ENCODE measurements around the gene TNFRSF25. TPM values are rescaled to one million over a fixed set of nuclear protein-coding genes. Genes with fewer than 3 reads are reported as not detected.

Gene TNFRSF25
- total and polyA plus RNA-seq, 10 of the 15 experiments (the other 5 are each of a cell fraction or from before 2014, with no cell fraction given), result 0.23 to 8.6 (median 0.46) TPM; not detected in 5

DNA sequence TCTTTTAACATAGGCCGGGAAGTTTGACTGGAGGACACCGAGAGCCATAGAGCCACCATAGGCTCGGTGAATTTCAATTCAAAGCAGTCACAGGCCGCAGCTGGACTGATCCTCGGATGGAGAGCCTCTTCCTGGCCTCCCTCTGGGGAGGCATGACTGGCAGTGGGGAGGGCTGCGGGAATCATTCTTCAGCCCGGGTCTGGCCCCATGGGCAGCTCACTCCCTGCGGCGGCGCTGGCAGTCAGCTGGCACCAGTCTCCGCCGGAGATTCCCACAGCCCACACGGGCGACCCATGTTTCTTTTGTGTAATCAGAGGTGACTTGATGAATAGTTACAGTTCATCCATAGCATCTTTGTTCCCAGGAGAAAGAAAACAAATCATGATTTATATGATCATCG lies 30.8 kb downstream of the TNFRSF25 start:
- ChIA-PET CTCF (interaction anchor here (1.0 kb wide), 1 partner anchor 77 kb away, joined by 3 read pairs; no protein-coding TSS in a partner anchor), RAD21 (ENCODE audit: unreplicated experiment) (no interaction called here), POLR2A (interaction anchor here (0.6 kb wide), 1 partner anchor 41 kb away, joined by 5 read pairs; no protein-coding TSS in a partner anchor), SMC1A (ENCODE audit: uncharacterized antibody, unreplicated experiment) (no interaction called here)
- in situ Hi-C loops (cut with MboI) (no loop called here), intact Hi-C loops (cut with micrococcal nuclease; ENCODE audit: unreplicated experiment) (no loop called here)
- WGBS (ENCODE audit: insufficient coverage, insufficient replicate concordance, low lambda C conversion rate, missing lambda C conversion rate), result 68% methylated on average over 13 of the region's 15 CpGs
- no peaks in the 10 kb centered on the region for H3K36me3 ChIP-seq (ENCODE audit: control insufficient read depth in 2 of 2, insufficient read depth in 2 of 2, low read length in 1 of 2)
- no peaks in the 10 kb centered on the region for H3K27me3 ChIP-seq (replicated peaks in 1 of 2; ENCODE audit: control insufficient read depth in 2 of 2, insufficient read depth in 2 of 2, low read length in 1 of 2)
- no TSS peak for BruUV-seq (replicated peaks)
- no peaks in the 10 kb centered on the region for H3K79me2 ChIP-seq (ENCODE audit: control insufficient read depth, insufficient read depth, low read length)
- ATAC-seq, result no peak
- no peaks in the 10 kb centered on the region for H3K4me1 ChIP-seq (ENCODE audit: control insufficient read depth, insufficient read depth, low read length)
- no peak overlapping the region for H3K9ac ChIP-seq (ENCODE audit: control insufficient read depth, insufficient read depth, low read length)
- H3K4me2 ChIP-seq (ENCODE audit: control insufficient read depth, insufficient read depth), result no peak overlapping the region
- no peak overlapping the region for H3K27ac ChIP-seq (ENCODE audit: control insufficient read depth, insufficient read depth)
- no peak for FAIRE-seq
- no peak for DNase-seq (ENCODE audit: low read depth, low spot score)
- H2AFZ ChIP-seq (ENCODE audit: control insufficient read depth, low read depth, low read length), result no peak overlapping the region
- H3K4me3 ChIP-seq, result no peak overlapping the region
- peaks cover 4% of the 10 kb centered on the region for H4K20me1 ChIP-seq (ENCODE audit: control insufficient read depth, insufficient read depth)
- no peaks in the 10 kb centered on the region for H3K9me3 ChIP-seq (replicated peaks; ENCODE audit: control insufficient read depth, insufficient read depth, low read length)
- TF ChIP-seq, protein P1, sequence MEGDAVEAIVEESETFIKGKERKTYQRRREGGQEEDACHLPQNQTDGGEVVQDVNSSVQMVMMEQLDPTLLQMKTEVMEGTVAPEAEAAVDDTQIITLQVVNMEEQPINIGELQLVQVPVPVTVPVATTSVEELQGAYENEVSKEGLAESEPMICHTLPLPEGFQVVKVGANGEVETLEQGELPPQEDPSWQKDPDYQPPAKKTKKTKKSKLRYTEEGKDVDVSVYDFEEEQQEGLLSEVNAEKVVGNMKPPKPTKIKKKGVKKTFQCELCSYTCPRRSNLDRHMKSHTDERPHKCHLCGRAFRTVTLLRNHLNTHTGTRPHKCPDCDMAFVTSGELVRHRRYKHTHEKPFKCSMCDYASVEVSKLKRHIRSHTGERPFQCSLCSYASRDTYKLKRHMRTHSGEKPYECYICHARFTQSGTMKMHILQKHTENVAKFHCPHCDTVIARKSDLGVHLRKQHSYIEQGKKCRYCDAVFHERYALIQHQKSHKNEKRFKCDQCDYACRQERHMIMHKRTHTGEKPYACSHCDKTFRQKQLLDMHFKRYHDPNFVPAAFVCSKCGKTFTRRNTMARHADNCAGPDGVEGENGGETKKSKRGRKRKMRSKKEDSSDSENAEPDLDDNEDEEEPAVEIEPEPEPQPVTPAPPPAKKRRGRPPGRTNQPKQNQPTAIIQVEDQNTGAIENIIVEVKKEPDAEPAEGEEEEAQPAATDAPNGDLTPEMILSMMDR (IDR thresholded peaks at IDR 0.05 in 2 of 3, conservative IDR thresholded peaks at IDR 0.05 in 1 of 3; ENCODE audit: control insufficient read depth in 2 of 3, extremely low read depth in 1 of 3, insufficient read depth in 1 of 3, low read depth in 3 of 3, low read length in 3 of 3), result no peak
- TF ChIP-seq, protein P2, sequence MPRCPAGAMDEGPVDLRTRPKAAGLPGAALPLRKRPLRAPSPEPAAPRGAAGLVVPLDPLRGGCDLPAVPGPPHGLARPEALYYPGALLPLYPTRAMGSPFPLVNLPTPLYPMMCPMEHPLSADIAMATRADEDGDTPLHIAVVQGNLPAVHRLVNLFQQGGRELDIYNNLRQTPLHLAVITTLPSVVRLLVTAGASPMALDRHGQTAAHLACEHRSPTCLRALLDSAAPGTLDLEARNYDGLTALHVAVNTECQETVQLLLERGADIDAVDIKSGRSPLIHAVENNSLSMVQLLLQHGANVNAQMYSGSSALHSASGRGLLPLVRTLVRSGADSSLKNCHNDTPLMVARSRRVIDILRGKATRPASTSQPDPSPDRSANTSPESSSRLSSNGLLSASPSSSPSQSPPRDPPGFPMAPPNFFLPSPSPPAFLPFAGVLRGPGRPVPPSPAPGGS (IDR thresholded peaks at IDR 0.05; ENCODE audit: borderline replicate concordance, insufficient read depth, low read depth, low read length, poor library complexity, severe bottlenecking), result no peak
- no peak for TF ChIP-seq ZNF217 (IDR thresholded peaks at IDR 0.05)
- TF ChIP-seq IRF4 (IDR thresholded peaks at IDR 0.05; ENCODE audit: low read depth, low read length), result no peak
- TF ChIP-seq, protein P3, sequence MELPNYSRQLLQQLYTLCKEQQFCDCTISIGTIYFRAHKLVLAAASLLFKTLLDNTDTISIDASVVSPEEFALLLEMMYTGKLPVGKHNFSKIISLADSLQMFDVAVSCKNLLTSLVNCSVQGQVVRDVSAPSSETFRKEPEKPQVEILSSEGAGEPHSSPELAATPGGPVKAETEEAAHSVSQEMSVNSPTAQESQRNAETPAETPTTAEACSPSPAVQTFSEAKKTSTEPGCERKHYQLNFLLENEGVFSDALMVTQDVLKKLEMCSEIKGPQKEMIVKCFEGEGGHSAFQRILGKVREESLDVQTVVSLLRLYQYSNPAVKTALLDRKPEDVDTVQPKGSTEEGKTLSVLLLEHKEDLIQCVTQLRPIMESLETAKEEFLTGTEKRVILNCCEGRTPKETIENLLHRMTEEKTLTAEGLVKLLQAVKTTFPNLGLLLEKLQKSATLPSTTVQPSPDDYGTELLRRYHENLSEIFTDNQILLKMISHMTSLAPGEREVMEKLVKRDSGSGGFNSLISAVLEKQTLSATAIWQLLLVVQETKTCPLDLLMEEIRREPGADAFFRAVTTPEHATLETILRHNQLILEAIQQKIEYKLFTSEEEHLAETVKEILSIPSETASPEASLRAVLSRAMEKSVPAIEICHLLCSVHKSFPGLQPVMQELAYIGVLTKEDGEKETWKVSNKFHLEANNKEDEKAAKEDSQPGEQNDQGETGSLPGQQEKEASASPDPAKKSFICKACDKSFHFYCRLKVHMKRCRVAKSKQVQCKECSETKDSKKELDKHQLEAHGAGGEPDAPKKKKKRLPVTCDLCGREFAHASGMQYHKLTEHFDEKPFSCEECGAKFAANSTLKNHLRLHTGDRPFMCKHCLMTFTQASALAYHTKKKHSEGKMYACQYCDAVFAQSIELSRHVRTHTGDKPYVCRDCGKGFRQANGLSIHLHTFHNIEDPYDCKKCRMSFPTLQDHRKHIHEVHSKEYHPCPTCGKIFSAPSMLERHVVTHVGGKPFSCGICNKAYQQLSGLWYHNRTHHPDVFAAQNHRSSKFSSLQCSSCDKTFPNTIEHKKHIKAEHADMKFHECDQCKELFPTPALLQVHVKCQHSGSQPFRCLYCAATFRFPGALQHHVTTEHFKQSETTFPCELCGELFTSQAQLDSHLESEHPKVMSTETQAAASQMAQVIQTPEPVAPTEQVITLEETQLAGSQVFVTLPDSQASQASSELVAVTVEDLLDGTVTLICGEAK (IDR thresholded peaks at IDR 0.05; ENCODE audit: borderline replicate concordance), result no peak
- no peak for TF ChIP-seq SUPT20H (IDR thresholded peaks at IDR 0.05; ENCODE audit: borderline replicate concordance, control insufficient read depth, low read depth, low read length)
- TF ChIP-seq, protein P4, sequence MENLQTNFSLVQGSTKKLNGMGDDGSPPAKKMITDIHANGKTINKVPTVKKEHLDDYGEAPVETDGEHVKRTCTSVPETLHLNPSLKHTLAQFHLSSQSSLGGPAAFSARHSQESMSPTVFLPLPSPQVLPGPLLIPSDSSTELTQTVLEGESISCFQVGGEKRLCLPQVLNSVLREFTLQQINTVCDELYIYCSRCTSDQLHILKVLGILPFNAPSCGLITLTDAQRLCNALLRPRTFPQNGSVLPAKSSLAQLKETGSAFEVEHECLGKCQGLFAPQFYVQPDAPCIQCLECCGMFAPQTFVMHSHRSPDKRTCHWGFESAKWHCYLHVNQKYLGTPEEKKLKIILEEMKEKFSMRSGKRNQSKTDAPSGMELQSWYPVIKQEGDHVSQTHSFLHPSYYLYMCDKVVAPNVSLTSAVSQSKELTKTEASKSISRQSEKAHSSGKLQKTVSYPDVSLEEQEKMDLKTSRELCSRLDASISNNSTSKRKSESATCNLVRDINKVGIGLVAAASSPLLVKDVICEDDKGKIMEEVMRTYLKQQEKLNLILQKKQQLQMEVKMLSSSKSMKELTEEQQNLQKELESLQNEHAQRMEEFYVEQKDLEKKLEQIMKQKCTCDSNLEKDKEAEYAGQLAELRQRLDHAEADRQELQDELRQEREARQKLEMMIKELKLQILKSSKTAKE (IDR thresholded peaks at IDR 0.05; ENCODE audit: low read depth, poor library complexity, severe bottlenecking), result no peak
- TF ChIP-seq, protein P5, sequence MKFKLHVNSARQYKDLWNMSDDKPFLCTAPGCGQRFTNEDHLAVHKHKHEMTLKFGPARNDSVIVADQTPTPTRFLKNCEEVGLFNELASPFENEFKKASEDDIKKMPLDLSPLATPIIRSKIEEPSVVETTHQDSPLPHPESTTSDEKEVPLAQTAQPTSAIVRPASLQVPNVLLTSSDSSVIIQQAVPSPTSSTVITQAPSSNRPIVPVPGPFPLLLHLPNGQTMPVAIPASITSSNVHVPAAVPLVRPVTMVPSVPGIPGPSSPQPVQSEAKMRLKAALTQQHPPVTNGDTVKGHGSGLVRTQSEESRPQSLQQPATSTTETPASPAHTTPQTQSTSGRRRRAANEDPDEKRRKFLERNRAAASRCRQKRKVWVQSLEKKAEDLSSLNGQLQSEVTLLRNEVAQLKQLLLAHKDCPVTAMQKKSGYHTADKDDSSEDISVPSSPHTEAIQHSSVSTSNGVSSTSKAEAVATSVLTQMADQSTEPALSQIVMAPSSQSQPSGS (IDR thresholded peaks at IDR 0.05; ENCODE audit: low read length), result no peak
- TF ChIP-seq CEBPB (IDR thresholded peaks at IDR 0.05; ENCODE audit: borderline replicate concordance in 1 of 2, low read depth in 2 of 2, low read length in 2 of 2), result no peak
- TF ChIP-seq, protein P6, sequence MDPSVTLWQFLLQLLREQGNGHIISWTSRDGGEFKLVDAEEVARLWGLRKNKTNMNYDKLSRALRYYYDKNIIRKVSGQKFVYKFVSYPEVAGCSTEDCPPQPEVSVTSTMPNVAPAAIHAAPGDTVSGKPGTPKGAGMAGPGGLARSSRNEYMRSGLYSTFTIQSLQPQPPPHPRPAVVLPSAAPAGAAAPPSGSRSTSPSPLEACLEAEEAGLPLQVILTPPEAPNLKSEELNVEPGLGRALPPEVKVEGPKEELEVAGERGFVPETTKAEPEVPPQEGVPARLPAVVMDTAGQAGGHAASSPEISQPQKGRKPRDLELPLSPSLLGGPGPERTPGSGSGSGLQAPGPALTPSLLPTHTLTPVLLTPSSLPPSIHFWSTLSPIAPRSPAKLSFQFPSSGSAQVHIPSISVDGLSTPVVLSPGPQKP (IDR thresholded peaks at IDR 0.05; ENCODE audit: low read depth, low read length), result no peak
